Calu3 (cell line): ENCODE measurements around the gene GRAMD1A. TPM values are rescaled to one million over a fixed set of nuclear protein-coding genes. Genes with fewer than 3 reads are reported as not detected.
"Not testable (repeated sequence)": the region's sequence is repeated elsewhere in the genome, so short reads cannot be mapped to it uniquely, and the experiment has no call there.

Experiments
- BruUV-seq: library from RNA; stranded (reverse); fragments of 400-500 nt; replicated peaks from 2 replicates; lab custom pipeline; 2021; lab: Mats Ljungman, UMichigan
- CTCF ChIA-PET: fragments of 300-600 bp; sonication (Branson Sonifier 250); formaldehyde crosslinking; loops from one replicate; lab custom pipeline; 2022; ENCODE audit warnings: antibody characterized with exemption; lab: Charles Lee
- DNase-seq: peaks from one replicate; pipeline ENCODE4 v3.0.0; 2022
- H3K27ac Mint-ChIP-seq: one replicate; pipeline ENCODE4 v1.8.0; 2022; ENCODE audit warnings: mixed read lengths; ENCODE audit not compliant: unreplicated experiment
- H3K27me3 Mint-ChIP-seq: one replicate; pipeline ENCODE4 v1.8.0; 2022; ENCODE audit warnings: mixed read lengths; ENCODE audit not compliant: unreplicated experiment
- H3K36me3 Mint-ChIP-seq: one replicate; pipeline ENCODE4 v1.8.0; 2022; ENCODE audit warnings: mild to moderate bottlenecking, moderate library complexity, mixed read lengths; ENCODE audit not compliant: insufficient read depth, unreplicated experiment
- H3K4me1 Mint-ChIP-seq: one replicate; pipeline ENCODE4 v1.8.0; 2022; ENCODE audit warnings: mild to moderate bottlenecking, low read depth, mixed read lengths; ENCODE audit not compliant: unreplicated experiment
- H3K4me3 Mint-ChIP-seq: one replicate; pipeline ENCODE4 v1.8.0; 2022; ENCODE audit warnings: mild to moderate bottlenecking, low read depth, moderate library complexity, mixed read lengths; ENCODE audit not compliant: unreplicated experiment
- H3K9me3 Mint-ChIP-seq: one replicate; pipeline ENCODE4 v1.8.0; 2022; ENCODE audit warnings: low read depth, mixed read lengths; ENCODE audit not compliant: unreplicated experiment
- CTCF ChIP-seq: fragments of 200-600 bp; IDR thresholded peaks from one replicate; pipeline ENCODE4 v1.8.0; 2022; ENCODE audit warnings: antibody characterized with exemption; ENCODE audit not compliant: unreplicated experiment
- intact Hi-C: fragments of 100-400 bp; cut with micrococcal nuclease; formaldehyde crosslinking; loops from one replicate; pipeline ENCODE4 v1.10.0; 2022; ENCODE audit not compliant: unreplicated experiment
- total RNA-seq: library from RNA; stranded (reverse); gene quantifications from 2 replicates; pipeline ENCODE4 v1.2.3, GENCODE V29; 2022

GRAMD1A gene
- total RNA-seq, 1 experiment from 2014 or later, result 126 TPM

- CTCF ChIA-PET, result no interaction called here
- Mint-ChIP-seq H3K9me3 (no peaks in the 10 kb centered on the region), H3K27ac (peak overlapping the region; percentile 90), H3K27me3 (no peaks in the 10 kb centered on the region), H3K4me3 (no peak overlapping the region), H3K4me1 (peaks cover 67% of the 10 kb centered on the region), H3K36me3 (peaks cover 69% of the 10 kb centered on the region)
- DNase-seq, result no peak
- no peak for TF ChIP-seq CTCF
- intact Hi-C loops, result loop anchor here (10.0 kb wide), 1 partner anchor 80 kb away; the partner anchor contains the start of gene ZNF30
- no TSS peak for BruUV-seq
Observed at GRCh38 chr19:35004517-35005255, 4.6 kb downstream of the GRAMD1A start.

GRCh38 chr19:35005256-35005977 lies 5.3 kb downstream of the GRAMD1A start:
- Mint-ChIP-seq H3K27me3 (no peaks in the 10 kb centered on the region), H3K4me3 (no peak overlapping the region), H3K4me1 (peaks cover 67% of the 10 kb centered on the region), H3K27ac (peak overlapping the region; percentile 90), H3K36me3 (peaks cover 65% of the 10 kb centered on the region), H3K9me3 (no peaks in the 10 kb centered on the region)
- CTCF ChIA-PET, result interaction anchor here (0.6 to 2.0 kb wide), 4 partner anchors 20 to 501 kb away, joined by 4 to 22 read pairs (median 6); no protein-coding TSS in a partner anchor
- BruUV-seq, result no TSS peak
- no peak for TF ChIP-seq CTCF
- no peak for DNase-seq
- intact Hi-C loops, result loop anchor here (10.0 kb wide), 1 partner anchor 81 kb away; the partner anchor contains the start of gene ZNF30

- H3K9me3 Mint-ChIP-seq, DNase-seq, H3K27me3 Mint-ChIP-seq: not testable (repeated sequence)
- CTCF ChIA-PET, result interaction anchor here (0.6 to 2.0 kb wide), 7 partner anchors 10 to 501 kb away, joined by 3 to 22 read pairs (median 4); no protein-coding TSS in a partner anchor
- Mint-ChIP-seq H3K36me3 (peaks cover 62% of the 10 kb centered on the region), H3K27ac (peak overlapping the region; percentile 90), H3K4me3 (peak overlapping the region; percentile 46), H3K4me1 (peaks cover 64% of the 10 kb centered on the region)
- intact Hi-C loops, result loop anchor here (10.0 kb wide), 1 partner anchor 81 kb away; the partner anchor contains the start of gene ZNF30
- BruUV-seq, result TSS peak; percentile 61
Observed at GRCh38 chr19:35006007-35006341, 5.9 kb downstream of the GRAMD1A start.

- DNase-seq, result peak; percentile 91
- Mint-ChIP-seq H3K27ac (peak overlapping the region; percentile 90), H3K4me1 (peaks cover 59% of the 10 kb centered on the region), H3K27me3 (no peaks in the 10 kb centered on the region), H3K9me3 (no peaks in the 10 kb centered on the region), H3K4me3 (peak overlapping the region; percentile 46), H3K36me3 (peaks cover 62% of the 10 kb centered on the region)
- no peak for TF ChIP-seq CTCF
- CTCF ChIA-PET, result interaction anchor here (0.5 to 2.0 kb wide), 7 partner anchors 11 to 135 kb away, joined by 3 to 22 read pairs (median 4); no protein-coding TSS in a partner anchor
- no TSS peak for BruUV-seq
- intact Hi-C loops, result loop anchor here (10.0 kb wide), 1 partner anchor 82 kb away; the partner anchor contains the start of gene ZNF30
Observed at GRCh38 chr19:35006342-35006998, 6.3 kb downstream of the GRAMD1A start.
